ENCODE results near the gene DYNLL2.
"Not testable (repeated sequence)": the region's sequence is repeated elsewhere in the genome, so short reads cannot be mapped to it uniquely, and the experiment has no call there.

Gene DYNLL2

GRCh38 chr17:58105093-58105492, 21.9 kb downstream of the DYNLL2 start:
- DNase-seq (ENCODE audit: low spot score), result no peak

- DNase-seq (ENCODE audit: low spot score), result no peak
Observed at GRCh38 chr17:58107306-58107705, 24.1 kb downstream of the DYNLL2 start.

- DNase-seq (ENCODE audit: low spot score), result no peak
Observed at GRCh38 chr17:58109197-58109596, 26.0 kb downstream of the DYNLL2 start.

GRCh38 chr17:58110012-58110411, 26.8 kb downstream of the DYNLL2 start:
- no peak for DNase-seq (ENCODE audit: low spot score)

- DNase-seq (ENCODE audit: low spot score), result no peak
Observed at GRCh38 chr17:58111676-58112075, 28.5 kb downstream of the DYNLL2 start.

- DNase-seq (ENCODE audit: low spot score), result peak; percentile 72
Observed at GRCh38 chr17:58112970-58113631, 29.9 kb downstream of the DYNLL2 start.

- no peak for DNase-seq (ENCODE audit: low spot score)
Observed at GRCh38 chr17:58113947-58114346, 30.7 kb downstream of the DYNLL2 start.

GRCh38 chr17:58117382-58117781, 34.2 kb downstream of the DYNLL2 start:
- no peak for DNase-seq (ENCODE audit: low spot score)

GRCh38 chr17:58119491-58119890, 36.3 kb downstream of the DYNLL2 start:
- DNase-seq (ENCODE audit: low spot score), result no peak

GRCh38 chr17:58120195-58120822, 37.1 kb downstream of the DYNLL2 start:
- DNase-seq (ENCODE audit: low spot score), result no peak

- DNase-seq (ENCODE audit: low spot score), result no peak
Observed at GRCh38 chr17:58121925-58122324, 38.7 kb downstream of the DYNLL2 start.

- no peak for DNase-seq (ENCODE audit: low spot score)
Observed at GRCh38 chr17:58127846-58128245, 44.6 kb downstream of the DYNLL2 start.

- DNase-seq (ENCODE audit: low spot score), result not testable (repeated sequence)
Observed at GRCh38 chr17:58132697-58133096, 49.5 kb downstream of the DYNLL2 start.

GRCh38 chr17:58136669-58137279, 53.6 kb downstream of the DYNLL2 start:
- DNase-seq (ENCODE audit: low spot score), result no peak

GRCh38 chr17:58141505-58141904, 58.3 kb downstream of the DYNLL2 start:
- no peak for DNase-seq (ENCODE audit: low spot score)

GRCh38 chr17:58143335-58143734, 60.1 kb downstream of the DYNLL2 start:
- not testable (repeated sequence) for DNase-seq (ENCODE audit: low spot score)

GRCh38 chr17:58144801-58145200, 61.6 kb downstream of the DYNLL2 start:
- DNase-seq (ENCODE audit: low spot score), result no peak
